GM19025 (cell line): ENCODE results near the gene SRCIN1.
"Not testable (repeated sequence)": the region's sequence is repeated elsewhere in the genome, so short reads cannot be mapped to it uniquely, and the experiment has no call there.

Source experiments
- ATAC-seq: cut with Tn5 transposase; IDR thresholded peaks from one replicate; pipeline ENCODE4 v1.9.1; 2021; ENCODE audit warnings: mild to moderate bottlenecking, low read depth, moderate library complexity; ENCODE audit not compliant: unreplicated experiment

The SRCIN1 gene

DNA sequence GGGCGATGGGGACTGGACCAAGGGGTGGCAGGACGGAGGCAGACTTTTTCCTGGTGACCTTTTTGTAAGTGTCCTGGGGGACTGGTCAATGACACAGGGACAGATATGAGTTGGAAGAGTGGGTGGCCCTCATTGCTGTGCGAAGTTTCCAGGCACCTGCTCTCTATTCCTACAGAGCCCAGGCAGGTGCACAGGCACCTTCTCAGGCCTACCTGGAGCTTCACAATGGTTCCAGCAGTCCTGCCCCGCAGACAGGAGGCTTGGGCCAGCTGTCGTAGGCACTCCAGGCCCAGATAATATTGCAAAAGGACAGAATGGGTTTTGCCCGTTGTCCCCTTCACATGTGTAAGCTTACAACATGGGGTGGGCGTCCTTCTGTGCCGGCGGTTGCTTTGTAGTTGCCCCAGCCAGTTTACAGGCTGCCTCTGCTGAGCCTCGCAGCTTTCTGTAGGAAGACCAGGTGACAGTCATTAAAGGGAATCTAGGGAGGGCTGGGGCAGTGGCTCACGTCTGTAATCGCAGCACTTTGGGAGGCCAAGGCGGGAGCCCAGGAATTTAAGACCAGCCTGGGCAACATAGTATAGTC lies 93.2 kb downstream of the SRCIN1 start:
- no peak for ATAC-seq

DNA sequence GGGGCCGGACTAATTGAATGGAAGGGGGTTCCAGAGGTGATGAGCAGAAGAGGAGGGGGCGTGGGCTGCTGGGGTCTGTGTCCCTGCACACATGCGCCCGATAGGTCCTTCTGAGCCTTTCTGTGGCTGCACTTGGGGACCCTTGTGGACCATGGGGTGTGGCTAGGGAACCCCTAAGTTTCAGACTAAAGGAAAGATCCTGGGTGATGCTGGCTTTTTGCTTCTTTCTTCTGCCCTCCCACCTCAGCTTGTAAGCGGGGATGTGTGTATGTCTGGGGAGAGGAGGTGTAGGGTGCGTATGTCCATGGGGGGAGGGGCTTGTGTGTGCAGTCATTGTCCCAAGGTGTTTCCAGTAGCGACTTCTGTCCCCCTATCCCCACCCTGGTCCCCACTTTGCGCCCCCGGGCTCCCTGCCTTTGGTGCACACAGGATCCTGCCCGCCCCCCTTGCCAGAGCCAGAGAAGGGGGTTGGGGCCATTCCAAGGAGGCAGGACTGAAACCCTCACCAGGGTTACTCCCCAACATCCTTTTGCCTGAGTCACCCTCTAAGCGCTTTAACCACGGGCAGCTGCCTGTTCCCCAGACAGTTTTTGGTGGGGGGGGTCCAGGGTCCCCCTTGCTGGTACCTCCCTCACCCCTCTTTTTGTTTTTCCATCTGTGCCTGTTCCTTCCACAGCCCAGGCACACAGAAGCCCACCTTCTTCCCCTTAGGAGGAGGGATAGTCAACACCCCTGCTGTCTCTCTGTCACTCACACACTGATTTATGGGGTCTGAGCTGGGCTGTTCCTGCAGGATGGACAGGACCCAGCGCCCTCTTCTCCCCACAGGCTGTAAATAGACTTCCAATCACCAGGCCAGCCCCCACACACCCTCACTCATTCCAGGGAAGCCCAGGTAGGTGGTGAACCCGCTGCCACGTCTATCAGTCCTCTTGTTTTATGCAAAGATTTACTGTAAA lies 94.3 kb downstream of the SRCIN1 start:
- ATAC-seq, result no peak

DNA sequence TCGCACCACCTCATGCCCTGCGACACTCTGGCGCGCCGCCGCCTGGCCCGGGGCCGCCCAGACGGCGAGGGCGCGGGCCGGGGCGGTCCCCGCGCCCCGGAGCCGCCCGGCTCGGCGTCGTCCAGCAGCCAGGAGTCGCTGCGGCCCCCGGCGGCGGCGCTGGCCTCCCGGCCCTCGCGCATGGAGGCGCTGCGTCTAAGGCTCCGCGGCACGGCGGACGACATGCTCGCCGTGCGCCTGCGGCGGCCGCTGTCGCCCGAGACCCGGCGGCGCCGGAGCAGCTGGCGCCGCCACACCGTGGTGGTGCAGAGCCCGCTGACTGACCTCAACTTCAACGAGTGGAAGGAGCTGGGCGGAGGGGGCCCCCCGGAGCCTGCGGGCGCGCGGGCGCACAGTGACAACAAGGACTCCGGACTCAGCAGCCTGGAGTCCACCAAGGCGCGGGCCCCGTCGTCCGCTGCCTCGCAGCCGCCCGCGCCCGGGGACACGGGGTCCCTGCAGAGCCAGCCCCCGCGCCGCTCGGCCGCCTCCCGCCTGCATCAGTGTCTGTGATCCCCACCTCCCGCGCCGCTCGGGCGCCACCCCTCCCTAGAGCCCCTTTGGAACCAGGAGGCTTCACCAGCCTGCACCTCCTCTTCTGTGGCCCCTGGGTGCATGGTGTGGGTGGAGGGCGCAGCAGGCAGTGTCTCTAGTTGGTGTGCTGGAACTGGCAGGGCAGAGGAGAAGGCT lies 95.2 kb downstream of the SRCIN1 start:
- ATAC-seq, result no peak

DNA sequence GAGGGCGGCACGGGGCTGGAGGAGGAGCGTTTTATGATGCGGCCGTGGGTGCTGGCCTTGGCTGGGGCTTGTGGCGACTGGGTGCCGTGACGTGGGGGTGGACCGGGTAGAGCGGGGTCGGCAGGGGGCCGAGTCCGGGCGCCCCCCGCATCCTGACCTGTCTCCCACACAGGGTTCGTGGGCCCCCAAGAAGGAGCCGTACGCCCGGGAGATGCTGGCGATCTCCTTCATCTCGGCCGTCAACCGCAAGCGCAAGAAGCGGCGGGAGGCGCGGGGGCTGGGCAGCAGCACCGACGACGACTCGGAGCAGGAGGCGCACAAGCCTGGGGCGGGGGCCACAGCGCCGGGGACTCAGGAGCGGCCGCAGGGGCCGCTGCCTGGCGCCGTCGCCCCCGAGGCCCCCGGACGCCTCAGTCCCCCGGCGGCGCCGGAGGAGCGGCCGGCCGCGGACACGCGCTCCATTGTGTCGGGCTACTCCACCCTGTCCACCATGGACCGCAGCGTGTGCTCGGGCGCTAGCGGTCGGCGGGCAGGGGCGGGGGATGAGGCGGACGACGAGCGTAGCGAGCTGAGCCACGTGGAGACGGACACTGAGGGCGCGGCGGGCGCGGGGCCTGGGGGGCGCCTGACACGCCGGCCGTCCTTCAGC lies 95.9 kb downstream of the SRCIN1 start:
- ATAC-seq, result no peak

DNA sequence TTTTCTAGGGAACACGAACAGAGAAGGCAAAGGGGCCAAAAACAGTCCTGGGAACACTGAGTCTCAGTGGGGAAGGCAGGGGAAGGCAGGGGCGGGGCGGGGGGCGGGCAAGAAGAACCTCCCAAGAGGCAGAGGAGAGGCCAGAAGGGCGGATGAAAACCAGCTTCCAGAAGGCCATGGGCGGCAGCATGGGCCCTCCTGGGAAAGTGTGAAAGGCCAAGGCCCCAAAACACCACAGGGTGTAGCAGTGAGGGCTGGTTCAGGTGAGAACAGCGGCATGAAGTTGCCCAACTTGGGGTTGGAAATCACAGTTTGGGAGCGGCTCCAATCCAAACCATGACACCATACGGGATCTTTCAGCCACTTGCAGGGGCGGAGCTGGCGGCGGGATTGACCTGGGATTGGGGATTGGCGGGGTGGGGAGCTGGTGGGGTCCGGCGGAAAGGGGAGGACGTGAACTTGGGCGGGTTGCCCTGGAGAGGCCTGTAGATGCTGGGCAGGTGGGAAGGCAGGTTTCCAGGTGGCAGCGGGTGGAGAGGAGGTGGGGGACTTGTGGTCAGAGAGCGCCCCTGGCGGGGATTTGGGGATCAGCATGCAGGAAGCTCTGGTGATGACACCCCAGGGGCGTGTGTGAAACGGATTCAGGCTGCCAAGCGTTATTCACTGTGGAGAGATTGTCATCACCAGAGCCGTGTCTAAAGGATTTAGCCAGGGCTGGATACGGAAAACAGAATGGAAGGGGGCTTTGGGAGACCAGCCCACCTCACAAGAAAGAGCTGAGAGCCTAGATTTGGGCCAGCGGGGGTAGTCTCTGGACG lies 96.6 kb downstream of the SRCIN1 start:
- ATAC-seq, result no peak

DNA sequence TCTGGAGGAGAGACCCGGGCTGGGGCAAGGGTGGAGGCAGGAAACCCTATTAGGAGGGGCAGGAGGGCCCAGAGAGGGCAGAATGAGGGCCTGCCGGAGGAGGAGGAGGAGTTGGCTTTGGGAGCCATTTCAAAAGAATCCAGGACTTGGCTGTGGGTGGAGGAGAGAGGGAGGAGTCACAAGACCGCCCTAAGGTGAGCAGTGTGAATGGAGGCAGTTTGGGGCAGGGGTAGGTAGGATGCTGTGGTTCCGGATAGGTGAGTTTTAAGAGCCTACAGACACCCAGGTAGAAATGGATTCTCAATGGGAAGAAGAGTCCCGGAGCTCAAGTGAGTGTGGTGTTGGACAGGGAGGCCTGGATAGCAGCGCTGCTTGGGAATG lies 97.2 kb downstream of the SRCIN1 start:
- ATAC-seq, result no peak

DNA sequence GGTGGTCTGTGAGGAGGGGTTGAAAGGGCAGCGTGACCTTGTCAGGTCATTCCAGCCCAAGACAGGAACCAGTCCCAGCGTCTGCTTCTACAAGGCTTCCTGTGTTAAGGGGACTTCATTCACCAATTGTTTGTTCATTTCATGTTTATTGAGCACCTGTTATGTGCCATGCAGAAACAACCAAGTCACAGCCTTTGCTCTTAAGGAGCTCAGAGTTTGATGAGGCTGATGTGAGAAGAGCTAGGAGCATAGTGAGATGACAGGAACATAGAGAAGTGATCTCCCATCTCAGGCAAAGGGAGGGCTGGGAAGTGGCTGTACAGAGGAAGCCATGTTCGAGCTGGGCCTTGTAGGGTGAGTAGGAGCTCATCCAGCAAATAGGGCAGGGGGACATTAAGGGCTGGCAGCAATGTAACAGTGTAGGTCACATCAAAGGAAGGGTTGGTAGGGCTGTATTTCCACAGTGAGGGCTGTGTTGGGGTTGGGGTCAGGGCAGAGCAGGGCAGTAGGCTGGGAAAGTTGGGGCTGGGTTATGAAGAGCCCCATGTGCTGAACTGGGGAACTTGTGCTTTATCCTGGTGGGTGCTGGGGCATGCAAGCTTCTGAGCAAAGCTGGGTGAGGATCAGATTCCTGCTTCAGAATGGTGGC lies 97.7 kb downstream of the SRCIN1 start:
- ATAC-seq, result no peak

DNA sequence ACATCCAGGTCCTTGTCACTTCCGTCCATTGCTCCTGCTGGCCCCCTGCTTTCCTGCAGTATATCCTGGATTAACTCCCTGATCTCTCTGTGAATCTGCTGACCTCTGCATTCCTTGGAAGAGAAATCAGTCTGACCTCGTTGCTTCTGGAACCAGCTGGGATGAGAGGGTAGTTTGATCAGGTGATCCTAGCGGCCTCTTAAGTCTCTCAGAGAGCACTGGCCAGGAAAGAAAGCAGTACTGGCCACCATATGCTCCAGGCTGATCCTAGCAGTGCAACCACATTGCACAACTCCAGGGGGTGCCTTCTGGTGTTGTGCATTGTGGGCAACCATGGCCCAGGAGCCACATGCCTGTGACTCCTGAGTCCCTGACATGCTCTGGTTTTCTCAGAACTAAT lies 98.3 kb downstream of the SRCIN1 start:
- no peak for ATAC-seq

DNA sequence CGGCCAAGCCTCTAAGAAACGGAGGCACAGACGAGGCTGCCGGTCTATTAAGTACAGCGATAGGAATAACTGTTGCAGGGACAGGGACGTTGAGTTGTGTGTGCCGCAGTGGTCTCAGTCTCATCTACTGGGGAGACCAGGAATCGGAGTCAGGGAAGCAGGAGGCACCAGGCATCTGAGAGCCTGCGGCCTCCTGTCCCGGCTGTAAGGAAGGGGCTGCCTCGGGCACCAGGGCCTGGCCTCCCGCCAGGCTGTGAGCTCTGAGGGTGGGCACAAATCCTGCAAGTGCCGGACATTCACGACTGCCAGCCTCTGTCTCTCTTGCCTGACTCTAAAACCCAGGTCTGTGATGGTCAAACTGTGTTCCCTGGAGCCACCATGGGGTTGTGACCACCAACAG lies 101.5 kb downstream of the SRCIN1 start:
- no peak for ATAC-seq

DNA sequence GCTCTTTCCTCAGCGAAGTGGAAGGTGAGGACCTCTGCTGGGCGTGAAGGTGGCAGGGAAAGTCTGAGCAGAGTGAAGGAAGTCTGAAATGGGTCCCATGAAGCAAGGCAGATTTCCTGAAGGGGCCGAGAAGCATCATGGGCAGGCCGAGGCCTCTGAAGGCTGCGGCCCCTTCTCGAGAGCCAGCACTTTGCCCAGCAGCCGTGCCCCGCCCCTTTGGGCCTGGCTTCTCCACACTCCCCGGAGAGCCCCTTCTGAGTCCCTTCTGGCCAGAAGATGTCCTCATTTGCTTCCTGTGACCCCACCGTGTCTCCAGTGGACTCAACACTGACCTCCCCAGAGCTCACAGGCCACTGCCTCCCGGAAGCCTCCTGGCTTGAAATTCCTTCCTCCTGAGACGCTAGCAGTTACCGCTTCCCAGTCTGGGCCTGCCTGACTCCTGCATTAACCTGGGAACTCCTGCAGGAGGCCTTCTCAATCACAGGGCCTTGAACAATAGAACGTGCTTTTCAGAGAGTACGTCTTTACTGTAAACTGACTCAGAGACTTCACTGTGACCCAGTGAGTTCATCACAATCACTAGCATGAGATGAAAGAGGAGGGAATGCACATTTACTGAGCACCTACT lies 102.4 kb downstream of the SRCIN1 start:
- not testable (repeated sequence) for ATAC-seq

DNA sequence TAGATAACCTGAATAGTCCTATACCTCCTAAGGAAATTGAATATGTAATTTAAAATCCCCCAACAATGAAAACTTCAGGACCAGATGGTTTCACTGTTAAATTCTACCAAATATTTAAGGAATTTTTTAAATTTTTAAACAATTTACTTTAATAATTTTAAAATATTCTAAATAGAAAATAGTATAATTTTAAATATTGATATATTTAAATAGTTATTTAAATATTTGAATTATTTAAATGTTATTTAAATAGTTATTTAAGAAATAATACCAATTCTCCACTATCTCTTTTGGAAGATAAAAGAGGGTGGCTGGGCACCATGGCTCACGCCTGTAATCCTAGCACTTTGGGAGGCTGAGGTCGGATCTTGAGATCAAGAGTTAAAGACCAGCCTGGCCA lies 104.0 kb downstream of the SRCIN1 start:
- not testable (repeated sequence) for ATAC-seq

DNA sequence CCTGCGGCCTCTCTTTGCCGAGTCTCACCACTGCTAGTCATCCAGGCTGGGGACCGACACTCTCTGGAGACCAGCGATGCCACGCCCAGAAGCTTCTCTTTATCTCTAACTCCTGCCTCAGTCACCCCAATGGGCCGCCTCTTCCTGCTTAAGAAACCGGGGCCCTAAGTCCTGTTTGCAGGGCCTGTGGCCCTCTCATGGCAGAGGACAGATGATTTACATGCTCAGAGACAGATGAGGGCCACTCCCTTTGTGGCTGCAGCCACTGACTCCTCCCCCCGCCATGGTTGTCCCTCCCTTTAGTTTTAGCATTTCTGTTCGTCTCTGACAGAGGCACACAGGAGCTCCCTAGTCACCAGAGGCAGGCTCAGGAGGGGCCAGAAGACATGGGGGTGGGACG lies 106.5 kb downstream of the SRCIN1 start:
- ATAC-seq, result not testable (repeated sequence)

DNA sequence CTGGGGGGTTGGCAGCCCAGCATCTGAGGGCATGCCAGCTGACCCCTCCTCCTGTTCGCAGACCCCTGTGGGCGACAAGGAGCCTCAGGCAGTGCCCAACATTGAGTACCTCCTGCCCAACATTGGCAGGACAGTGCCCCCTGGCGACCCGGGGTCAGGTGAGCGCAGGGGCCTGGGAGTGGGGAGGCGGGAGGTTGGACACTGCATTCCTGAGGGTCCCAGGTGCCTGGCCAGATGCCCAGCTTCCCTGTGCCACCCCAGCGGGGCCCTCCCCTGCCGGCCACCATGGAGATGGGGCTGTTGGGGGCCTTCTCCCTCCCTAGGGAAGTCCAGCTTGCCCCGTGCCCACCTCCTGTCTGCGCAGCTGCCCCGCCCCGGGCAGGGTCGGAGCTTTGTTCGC lies 107.4 kb downstream of the SRCIN1 start:
- ATAC-seq, result no peak

DNA sequence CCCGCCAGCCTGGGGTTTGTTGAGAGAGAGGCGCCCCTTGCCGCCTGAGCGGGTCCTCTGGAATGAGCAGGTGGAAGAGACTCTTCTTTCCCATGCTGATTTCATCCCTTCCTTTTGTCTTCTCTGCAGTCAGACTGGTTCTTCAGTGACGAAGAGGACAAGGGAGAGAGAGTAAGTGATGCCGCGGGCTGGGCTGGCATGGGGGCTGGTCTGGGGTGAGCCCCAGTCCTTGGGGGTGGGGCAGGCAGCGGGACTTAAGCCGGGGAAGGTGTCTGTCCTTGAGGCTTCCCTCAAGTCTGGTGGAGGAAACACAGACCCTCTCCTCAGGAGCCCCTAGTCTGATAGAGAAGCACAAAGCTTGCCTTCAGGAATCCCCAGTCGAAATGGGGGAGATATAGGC lies 108.1 kb downstream of the SRCIN1 start:
- not testable (repeated sequence) for ATAC-seq

DNA sequence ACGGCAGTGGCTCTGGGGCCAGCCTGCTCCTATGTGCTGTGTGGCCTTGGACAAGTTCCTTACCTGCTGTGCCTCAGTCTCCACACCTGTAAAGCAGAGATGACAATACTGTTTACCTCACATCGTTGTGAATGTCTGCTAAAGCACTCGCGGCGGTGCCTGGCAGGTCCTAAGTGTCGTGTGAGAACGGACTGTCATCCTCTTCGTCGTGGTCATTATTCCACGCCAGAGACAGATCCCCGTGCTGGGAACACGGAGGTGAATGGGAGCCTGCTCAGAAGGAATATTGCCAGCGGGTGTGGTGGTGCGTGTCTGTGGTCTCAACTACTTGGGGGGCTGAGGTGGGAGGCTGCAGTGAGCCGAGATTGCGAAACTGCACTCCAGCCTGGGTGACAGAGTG lies 111.6 kb downstream of the SRCIN1 start:
- not testable (repeated sequence) for ATAC-seq

DNA sequence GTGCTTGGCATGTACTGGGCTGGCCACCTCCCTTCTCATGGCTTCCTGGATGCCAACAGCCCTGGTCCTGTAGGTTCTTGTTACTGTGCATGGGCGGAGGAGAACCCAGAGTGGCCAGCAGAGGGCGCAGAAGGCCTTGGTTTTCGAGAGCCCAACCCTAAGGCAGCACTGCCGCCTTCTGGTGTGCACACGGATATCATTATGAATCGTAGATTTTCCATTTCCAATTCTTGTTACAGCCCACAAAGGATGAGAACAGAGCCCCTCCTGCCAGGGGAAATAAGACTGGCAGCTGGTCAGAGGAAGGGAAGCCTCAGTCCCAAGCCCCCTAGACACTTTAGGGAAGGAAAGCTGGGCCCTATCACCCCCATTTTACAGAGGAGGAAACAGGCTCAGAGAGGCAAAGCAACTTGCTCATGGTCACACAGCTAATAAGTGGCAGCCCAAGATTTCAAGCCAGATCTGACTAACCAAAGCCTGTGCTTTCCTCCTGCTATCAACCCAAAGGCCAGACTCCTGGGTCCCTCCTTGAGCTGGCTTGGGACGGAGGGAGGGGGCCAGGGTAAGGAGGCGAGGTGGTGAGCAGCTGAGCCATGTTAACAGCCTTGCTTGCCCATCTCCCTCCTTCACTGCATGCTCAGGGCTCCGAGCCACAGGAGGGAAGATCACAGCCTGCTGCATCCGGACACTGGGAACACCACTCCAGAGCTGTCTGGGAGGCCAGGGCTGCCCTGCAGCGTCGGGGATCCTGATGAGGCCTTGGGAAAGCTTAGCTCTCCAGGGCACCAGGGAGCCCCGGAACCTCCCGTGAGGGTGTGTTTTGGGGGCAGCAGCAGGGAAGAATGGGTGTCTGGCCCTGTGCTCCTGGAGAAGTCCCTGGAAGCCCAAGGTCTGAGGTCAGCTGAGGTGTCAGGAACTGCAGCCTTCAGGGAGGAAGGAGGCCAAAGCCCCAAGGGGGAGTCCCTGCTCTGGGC lies 113.4 kb downstream of the SRCIN1 start:
- ATAC-seq, result not testable (repeated sequence)

DNA sequence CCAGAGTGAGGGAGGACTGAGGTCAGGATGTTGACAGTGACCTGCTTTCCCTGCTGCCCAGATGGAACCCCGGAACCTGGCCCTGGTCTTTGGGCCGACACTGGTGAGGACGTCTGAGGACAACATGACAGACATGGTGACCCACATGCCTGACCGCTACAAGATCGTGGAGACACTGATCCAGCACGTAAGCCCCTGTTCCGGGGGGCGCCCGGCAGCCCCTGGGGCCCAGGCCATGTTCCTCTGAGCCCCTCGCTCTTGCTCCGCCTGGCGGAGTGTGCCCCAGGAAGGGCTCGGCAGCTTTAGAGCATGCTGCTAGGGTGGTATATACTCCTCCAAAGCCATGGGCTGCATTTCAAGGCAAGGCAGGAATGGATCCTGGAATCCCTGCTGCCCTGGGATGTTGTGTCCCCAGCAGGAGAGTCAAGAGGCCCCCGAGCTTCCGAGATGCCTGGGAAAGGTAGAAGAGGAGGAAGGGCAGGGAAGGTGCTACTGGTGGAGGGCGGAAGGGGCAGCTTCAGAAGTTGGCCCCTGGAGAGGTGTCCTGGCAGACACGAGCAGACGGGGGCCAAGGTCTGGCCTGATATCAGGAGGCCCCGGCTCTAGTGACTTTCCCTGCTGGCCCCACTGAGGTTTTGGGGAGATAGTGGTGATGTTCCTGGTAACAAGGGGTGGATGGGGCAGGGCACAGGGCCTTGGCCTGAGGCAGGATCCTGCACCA lies 114.2 kb downstream of the SRCIN1 start:
- not testable (repeated sequence) for ATAC-seq
